HG03378 (cell line): ENCODE data around the gene B4GALT2.

ENCODE experiments used
- ATAC-seq: cut with Tn5 transposase; IDR thresholded peaks from one replicate; pipeline ENCODE4 v1.9.1; 2021; ENCODE audit warnings: mild to moderate bottlenecking, moderate library complexity; ENCODE audit not compliant: unreplicated experiment

Gene B4GALT2

GRCh38 chr1:44000122-44000665 is 21.2 kb downstream of the B4GALT2 start:
- no peak for ATAC-seq

- no peak for ATAC-seq
These were observed 23.2 kb downstream of the B4GALT2 start for GRCh38 chr1:44002165-44002564.

- ATAC-seq = no peak
These were observed 23.7 kb downstream of the B4GALT2 start for GRCh38 chr1:44002606-44003157.

GRCh38 chr1:44008259-44008658 is 29.2 kb downstream of the B4GALT2 start:
- ATAC-seq = no peak

- no peak for ATAC-seq
These were observed 32.0 kb downstream of the B4GALT2 start for GRCh38 chr1:44010935-44011471.

- no peak for ATAC-seq
These were observed 33.4 kb downstream of the B4GALT2 start for GRCh38 chr1:44012404-44012803.

GRCh38 chr1:44012941-44013609 is 34.1 kb downstream of the B4GALT2 start:
- ATAC-seq = no peak

- no peak for ATAC-seq
These were observed 34.9 kb downstream of the B4GALT2 start for GRCh38 chr1:44013949-44014348.

GRCh38 chr1:44014365-44015104 is 35.5 kb downstream of the B4GALT2 start:
- no peak for ATAC-seq

GRCh38 chr1:44015206-44015605 is 36.2 kb downstream of the B4GALT2 start:
- no peak for ATAC-seq

GRCh38 chr1:44016041-44016889 is 37.3 kb downstream of the B4GALT2 start:
- ATAC-seq = no peak

GRCh38 chr1:44016890-44017400 is 37.9 kb downstream of the B4GALT2 start:
- ATAC-seq = no peak

GRCh38 chr1:44019466-44019948 is 40.5 kb downstream of the B4GALT2 start:
- ATAC-seq = no peak

- no peak for ATAC-seq
These were observed 41.5 kb downstream of the B4GALT2 start for GRCh38 chr1:44020464-44020863.

GRCh38 chr1:44021156-44021555 is 42.1 kb downstream of the B4GALT2 start:
- ATAC-seq = no peak

GRCh38 chr1:44021581-44022321 is 42.7 kb downstream of the B4GALT2 start:
- ATAC-seq = no peak

- no peak for ATAC-seq
These were observed 45.3 kb downstream of the B4GALT2 start for GRCh38 chr1:44024031-44024902.

GRCh38 chr1:44024903-44025525 is 46.0 kb downstream of the B4GALT2 start:
- no peak for ATAC-seq
